NCI-H2081 (cell line): ENCODE results near the gene FRMD4B.
"Not testable (repeated sequence)": the region's sequence is repeated elsewhere in the genome, so short reads cannot be mapped to it uniquely, and the experiment has no call there.

ENCODE experiments used
- DNase-seq, 2 experiments: peaks; one replicate each; lab custom pipeline; 2025; lab: John Stamatoyannopoulos, UW

Gene FRMD4B

GRCh38 chr3:69283496-69283895 is 102.4 kb downstream of the FRMD4B start:
- no peak for DNase-seq

- DNase-seq, result no peak
Observed at GRCh38 chr3:69282181-69282580, 103.7 kb downstream of the FRMD4B start.

DNA sequence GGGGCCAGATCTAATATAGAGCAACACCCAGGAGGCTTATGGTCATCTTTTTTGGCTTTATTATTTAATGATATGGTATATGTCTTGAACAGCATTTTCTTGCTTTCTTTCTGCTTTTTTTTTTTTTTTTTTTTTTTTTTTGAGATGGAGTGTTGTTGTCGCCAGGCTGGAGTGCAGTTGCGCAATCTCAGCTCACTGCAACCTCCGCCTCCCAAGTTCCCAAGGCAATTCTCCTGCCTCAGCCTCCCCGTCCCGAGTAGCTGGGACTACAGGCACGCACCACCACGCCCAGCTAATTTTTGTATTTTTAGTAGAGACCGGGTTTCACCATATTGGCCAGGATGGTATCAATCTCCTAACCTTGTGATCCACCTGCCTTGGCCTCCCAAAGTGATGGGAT is 108.5 kb downstream of the FRMD4B start:
- not testable (repeated sequence) for DNase-seq

GRCh38 chr3:69276884-69277283 is 109.0 kb downstream of the FRMD4B start:
- no peak for DNase-seq

DNA sequence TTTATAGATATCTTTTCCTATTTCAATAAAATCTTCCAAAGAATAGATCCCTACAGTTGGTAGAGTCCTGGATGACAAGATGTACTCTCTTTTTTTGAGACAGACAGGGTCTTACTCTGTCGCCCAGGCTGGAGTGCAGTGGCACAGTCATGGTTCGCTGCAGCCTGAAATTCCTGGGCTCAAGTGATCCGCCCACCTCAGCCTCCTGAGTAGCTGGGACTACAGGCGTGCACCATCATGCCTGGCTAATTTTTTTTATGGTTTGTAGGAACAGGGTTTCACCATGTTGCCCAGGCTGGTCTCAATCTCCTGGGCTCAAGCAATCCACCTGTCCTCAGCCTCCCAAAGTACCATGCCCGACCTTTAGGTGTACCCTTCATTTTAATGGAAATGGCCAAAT is 109.7 kb downstream of the FRMD4B start:
- DNase-seq, result not testable (repeated sequence)

DNA sequence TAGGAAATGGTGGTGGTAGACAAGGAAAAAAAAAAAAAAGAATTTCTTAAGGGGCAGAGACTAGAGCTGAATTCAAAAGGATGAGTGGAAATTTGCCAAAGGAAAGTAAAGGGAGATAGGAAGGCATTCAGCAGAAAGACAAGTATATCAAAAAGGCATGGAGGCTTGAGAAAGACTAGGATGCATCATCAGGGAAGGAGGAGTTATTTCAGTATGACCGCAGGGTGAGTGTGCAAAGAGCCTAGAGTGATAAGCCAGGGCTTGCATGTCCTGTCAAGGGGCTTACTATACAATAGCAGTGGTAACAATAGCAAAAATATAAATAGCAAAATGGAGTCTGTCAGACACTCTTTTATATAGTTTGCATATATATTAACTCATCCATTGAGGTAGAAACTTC is 112.0 kb downstream of the FRMD4B start:
- no peak for DNase-seq

DNA sequence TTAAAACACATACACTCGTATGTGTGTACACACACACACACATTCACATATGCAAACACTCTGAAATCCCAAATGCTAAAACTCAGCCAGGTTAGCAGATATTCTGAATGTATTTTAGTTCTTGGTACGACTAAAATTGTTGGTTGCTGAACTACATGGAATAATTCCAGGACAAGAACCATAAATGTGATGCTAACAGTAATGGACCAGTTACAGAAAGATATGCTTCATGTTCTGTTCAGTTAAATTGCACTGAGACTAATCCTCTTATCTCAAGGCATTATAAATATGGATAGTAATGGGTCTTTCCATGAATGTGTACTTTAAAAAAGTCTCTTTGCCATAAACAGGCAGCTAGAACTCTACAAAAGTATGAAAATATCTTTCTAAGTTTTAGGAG is 113.3 kb downstream of the FRMD4B start:
- no peak for DNase-seq

- DNase-seq, result no peak
Observed at GRCh38 chr3:69271098-69271497, 114.8 kb downstream of the FRMD4B start.

GRCh38 chr3:69266585-69266984 is 119.3 kb downstream of the FRMD4B start:
- no peak for DNase-seq

- DNase-seq, result not testable (repeated sequence)
Observed at GRCh38 chr3:69266071-69266470, 119.8 kb downstream of the FRMD4B start.

GRCh38 chr3:69260843-69261405 is 125.0 kb downstream of the FRMD4B start:
- DNase-seq, result not testable (repeated sequence)

DNA sequence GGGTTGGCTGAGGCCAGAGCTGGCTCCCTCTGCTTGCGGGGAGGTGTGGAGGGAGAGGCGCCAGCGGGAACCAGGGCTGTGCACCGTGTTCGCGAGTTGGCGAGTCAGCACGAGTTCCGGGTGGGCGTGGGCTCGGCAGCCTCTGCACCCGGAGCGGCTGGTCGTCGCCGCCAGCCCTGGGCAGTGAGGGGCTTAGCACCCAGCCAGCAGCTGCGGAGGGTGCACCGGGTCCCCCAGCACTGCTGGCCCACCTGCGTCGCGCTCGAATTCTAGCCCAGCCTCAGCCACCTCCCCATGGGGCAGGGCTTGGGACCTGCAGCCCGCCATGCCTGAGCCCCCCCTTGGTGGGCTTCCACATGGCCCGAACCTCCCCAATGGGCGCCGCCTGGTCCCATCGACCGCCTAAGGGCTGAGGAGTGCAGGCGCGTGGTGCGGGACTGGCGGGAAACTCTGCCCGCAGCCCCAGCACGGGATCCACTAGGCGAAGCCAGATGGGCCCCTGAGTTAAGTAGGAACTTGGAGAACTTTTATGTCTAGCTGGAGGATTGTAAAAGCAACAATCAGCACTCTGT is 125.6 kb downstream of the FRMD4B start:
- DNase-seq, result no peak

GRCh38 chr3:69259125-69259524 is 126.8 kb downstream of the FRMD4B start:
- no peak for DNase-seq

DNA sequence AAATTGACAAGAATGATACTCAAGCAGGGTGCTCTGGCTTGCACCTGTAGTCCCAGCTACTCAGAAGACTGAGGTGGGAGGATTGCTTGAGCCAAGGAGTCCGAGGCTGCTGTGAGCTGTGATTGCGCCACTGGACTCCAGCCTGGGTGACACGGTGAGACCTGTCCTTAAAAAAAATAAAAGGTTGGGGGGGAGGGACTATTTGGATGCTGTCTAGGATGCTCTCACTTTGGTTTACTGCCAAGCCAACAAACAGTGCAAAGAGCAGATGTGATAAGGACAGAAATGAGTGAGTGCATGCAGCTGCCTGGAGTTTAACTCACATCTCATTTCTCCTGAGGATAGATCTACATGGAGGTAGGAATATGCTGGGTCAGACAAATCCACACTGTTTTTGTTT is 130.0 kb downstream of the FRMD4B start:
- no peak for DNase-seq

DNA sequence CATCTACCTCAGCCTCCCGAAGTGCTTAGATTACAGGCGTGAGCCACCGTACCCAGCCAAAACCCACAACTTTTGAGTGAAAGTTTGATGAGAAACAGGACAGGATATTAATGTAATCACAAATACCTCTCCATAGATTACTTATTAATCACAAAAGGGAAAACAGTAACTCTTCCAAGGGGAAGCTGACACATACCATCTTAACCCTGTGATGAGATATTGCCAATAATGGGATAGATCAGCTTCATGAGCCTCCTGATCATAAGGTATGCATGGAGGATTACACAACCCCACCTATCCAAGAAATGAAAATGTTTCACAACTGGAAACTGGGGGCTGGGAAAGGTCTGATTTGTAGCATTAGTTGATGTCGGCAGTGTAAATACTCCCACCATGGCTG is 131.5 kb downstream of the FRMD4B start:
- no peak for DNase-seq

GRCh38 chr3:69252631-69253030 is 133.3 kb downstream of the FRMD4B start:
- no peak for DNase-seq

DNA sequence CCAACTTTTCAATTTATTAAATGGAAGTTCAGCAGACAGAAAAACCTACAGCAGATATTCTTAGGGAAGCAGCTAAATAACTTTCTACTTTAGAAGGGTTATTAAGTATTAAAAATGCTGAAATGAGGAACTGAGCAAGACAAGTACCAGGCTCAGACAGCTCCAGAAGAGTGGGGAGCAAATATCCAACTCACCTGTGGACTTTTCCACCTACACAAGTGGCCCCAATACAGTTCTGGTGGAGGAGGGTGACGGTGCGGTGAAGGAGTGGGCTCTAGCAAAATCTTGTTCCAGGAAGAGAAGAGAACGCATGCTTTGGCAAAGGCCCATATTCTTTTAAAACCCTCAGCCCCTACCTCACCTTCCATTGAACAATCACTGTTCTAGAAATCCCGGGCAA is 133.7 kb downstream of the FRMD4B start:
- no peak for DNase-seq

GRCh38 chr3:69251078-69251805 is 134.6 kb downstream of the FRMD4B start:
- peak in 1 of 2 experiments; percentile 1 for DNase-seq

DNA sequence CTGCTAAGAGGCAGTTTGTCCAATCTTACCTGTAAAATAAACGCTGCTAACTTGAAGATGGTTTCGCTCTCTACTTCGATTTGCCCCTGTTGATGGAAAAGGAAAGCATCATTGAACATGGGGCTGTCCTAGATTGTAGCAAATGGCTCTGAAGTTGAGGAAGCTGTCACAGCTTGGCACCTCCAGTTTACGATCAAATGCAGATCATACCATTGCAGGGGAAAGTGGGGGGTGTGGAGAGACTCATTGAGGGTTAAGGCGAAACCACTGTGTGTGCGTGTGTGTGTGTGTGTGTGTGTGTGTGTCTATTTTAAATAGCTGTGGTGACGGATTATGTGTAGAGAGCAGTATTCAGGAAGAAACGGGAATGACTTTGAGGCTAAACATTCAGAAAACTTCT is 135.9 kb downstream of the FRMD4B start:
- peak in 1 of 2 experiments; percentile 2 for DNase-seq

- no peak for DNase-seq
Observed at GRCh38 chr3:69249001-69249400, 136.9 kb downstream of the FRMD4B start.

GRCh38 chr3:69248436-69248835 is 137.5 kb downstream of the FRMD4B start:
- no peak for DNase-seq

DNA sequence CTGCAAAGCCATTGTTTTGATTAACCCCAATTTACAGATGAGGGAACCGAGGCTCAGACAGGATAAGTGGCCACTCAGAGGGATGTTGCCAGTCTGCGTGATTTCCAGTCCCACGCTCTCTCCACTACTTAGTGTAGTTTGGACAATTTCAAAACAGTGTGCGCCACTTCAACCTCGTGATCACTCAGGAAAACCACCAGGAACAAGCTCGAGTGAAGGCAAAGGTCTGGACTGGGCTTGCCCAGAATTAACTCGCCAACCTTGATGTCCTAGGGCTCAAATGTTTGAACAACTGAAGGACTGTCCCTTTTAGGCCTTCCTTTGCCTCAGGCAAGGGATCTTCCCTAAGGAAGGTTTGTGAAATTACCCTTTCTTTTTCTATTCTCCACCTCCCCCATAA is 139.3 kb downstream of the FRMD4B start:
- DNase-seq, result no peak

DNA sequence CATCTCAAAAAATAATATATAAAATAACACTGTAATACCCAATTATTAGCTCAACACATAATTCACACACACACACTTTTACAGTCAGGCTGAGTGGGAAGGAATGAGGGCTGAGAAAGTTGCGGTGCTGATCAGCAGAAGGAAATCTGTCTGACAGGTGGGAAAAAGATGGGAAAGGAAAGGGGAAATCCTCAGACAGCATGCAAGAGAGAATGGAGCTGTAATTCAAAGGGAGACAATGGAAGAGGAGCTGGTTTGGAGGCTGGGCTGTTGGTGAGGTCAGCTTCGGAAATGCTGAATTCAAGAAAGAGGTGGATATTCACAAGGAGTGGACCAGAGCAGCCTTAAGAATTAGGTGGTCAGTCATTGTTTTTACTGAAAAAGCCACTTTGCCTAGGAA is 141.8 kb downstream of the FRMD4B start:
- DNase-seq, result no peak

DNA sequence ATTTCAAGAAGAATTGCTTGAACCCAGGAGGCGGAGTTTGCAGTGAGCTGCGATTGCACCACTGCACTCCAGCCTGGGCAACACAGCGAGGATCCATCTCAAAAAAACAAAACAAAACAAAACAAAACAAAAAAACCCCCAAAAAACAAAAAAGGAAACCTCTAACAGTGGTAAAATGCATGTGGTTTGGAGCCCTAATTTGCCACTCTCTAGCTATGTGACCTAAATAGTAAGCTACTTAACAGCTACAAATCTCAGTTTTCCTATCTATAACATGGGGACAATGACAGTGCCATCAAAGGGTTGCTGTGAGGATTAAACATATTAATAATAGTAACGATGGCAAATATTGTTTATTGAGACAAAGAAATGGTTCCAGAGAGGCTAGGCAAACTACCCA is 144.1 kb downstream of the FRMD4B start:
- DNase-seq, result no peak
